HG03439 (cell line): ENCODE data around the gene STK35.
"Not testable (repeated sequence)": the region's sequence is repeated elsewhere in the genome, so short reads cannot be mapped to it uniquely, and the experiment has no call there.

Experiments used
- ATAC-seq: cut with Tn5 transposase; IDR thresholded peaks from one replicate; pipeline ENCODE4 v1.9.1; 2021; ENCODE audit warnings: mild to moderate bottlenecking, moderate library complexity; ENCODE audit not compliant: unreplicated experiment

The STK35 gene

GRCh38 chr20:2156666-2157624, 55.3 kb downstream of the STK35 start:
- ATAC-seq, result no peak

GRCh38 chr20:2162125-2162822, 60.6 kb downstream of the STK35 start:
- ATAC-seq, result no peak

GRCh38 chr20:2162823-2163166, 61.2 kb downstream of the STK35 start:
- ATAC-seq, result no peak

- ATAC-seq, result no peak
Measured at GRCh38 chr20:2163312-2163711, 61.7 kb downstream of the STK35 start.

GRCh38 chr20:2163757-2164156, 62.1 kb downstream of the STK35 start:
- ATAC-seq, result no peak

- ATAC-seq, result no peak
Measured at GRCh38 chr20:2164421-2164820, 62.8 kb downstream of the STK35 start.

- ATAC-seq, result no peak
Measured at GRCh38 chr20:2164966-2165365, 63.3 kb downstream of the STK35 start.

GRCh38 chr20:2165871-2166270, 64.2 kb downstream of the STK35 start:
- ATAC-seq, result no peak

GRCh38 chr20:2167112-2167511, 65.5 kb downstream of the STK35 start:
- no peak for ATAC-seq

- no peak for ATAC-seq
Measured at GRCh38 chr20:2168946-2169345, 67.3 kb downstream of the STK35 start.

- ATAC-seq, result no peak
Measured at GRCh38 chr20:2169456-2170088, 67.9 kb downstream of the STK35 start.

GRCh38 chr20:2170404-2170803, 68.8 kb downstream of the STK35 start:
- no peak for ATAC-seq

GRCh38 chr20:2171266-2171790, 69.7 kb downstream of the STK35 start:
- ATAC-seq, result no peak

- ATAC-seq, result not testable (repeated sequence)
Measured at GRCh38 chr20:2171840-2172239, 70.2 kb downstream of the STK35 start.

GRCh38 chr20:2172305-2173175, 70.9 kb downstream of the STK35 start:
- no peak for ATAC-seq

- no peak for ATAC-seq
Measured at GRCh38 chr20:2173186-2173585, 71.6 kb downstream of the STK35 start.

- ATAC-seq, result no peak
Measured at GRCh38 chr20:2174067-2174466, 72.4 kb downstream of the STK35 start.

GRCh38 chr20:2176946-2177345, 75.3 kb downstream of the STK35 start:
- no peak for ATAC-seq

- no peak for ATAC-seq
Measured at GRCh38 chr20:2178318-2179232, 76.9 kb downstream of the STK35 start.

- no peak for ATAC-seq
Measured at GRCh38 chr20:2179233-2179580, 77.6 kb downstream of the STK35 start.
